Iris pigment epithelial cell (primary cell): ENCODE data around the gene VNN1.

Source experiments
- DNase-seq: peaks from one replicate; pipeline ENCODE4 v3.0.0-alpha.2; 2011; ENCODE audit warnings: low read depth

VNN1 gene, protein sequence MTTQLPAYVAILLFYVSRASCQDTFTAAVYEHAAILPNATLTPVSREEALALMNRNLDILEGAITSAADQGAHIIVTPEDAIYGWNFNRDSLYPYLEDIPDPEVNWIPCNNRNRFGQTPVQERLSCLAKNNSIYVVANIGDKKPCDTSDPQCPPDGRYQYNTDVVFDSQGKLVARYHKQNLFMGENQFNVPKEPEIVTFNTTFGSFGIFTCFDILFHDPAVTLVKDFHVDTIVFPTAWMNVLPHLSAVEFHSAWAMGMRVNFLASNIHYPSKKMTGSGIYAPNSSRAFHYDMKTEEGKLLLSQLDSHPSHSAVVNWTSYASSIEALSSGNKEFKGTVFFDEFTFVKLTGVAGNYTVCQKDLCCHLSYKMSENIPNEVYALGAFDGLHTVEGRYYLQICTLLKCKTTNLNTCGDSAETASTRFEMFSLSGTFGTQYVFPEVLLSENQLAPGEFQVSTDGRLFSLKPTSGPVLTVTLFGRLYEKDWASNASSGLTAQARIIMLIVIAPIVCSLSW

DNA sequence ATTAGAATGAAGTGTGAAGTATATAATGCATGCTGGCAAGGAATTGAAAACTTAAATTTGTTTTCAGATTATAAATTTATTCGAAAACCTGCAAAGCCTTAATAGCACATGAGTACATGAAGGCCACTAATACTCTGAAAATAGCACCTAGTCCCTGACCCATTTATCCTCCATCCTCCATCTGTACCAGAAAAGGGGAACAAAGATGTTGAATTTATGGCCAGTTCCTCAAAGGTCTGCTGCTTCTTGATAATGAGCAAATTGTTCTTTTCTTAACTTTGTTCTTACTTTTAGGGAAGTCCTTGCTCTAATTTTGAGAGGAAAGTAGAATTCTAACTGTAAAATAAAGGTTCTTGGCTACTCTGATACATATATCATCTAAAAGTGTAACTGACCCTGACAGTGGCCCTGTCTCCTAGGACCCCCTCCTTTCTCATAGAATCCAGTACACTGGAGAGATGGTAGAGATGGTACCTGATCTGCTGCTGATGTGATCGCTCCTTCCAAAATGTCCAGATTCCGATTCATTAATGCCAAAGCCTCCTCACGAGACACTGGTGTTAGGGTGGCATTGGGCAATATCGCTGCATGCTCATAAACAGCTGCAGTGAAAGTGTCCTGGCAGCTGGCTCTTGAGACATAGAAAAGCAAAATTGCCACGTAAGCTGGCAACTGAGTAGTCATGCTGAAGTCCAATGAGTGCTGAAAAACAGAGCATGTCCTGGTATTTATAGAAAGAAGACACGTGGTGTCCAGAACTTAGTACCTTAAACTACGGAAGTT lies at the start of gene VNN1:
VNN1 (minus strand) TSS at position 704 of the 783 bp plus-strand sequence; CDS start at position 684, 20 bp downstream.
- DNase-seq = no peak

DNA sequence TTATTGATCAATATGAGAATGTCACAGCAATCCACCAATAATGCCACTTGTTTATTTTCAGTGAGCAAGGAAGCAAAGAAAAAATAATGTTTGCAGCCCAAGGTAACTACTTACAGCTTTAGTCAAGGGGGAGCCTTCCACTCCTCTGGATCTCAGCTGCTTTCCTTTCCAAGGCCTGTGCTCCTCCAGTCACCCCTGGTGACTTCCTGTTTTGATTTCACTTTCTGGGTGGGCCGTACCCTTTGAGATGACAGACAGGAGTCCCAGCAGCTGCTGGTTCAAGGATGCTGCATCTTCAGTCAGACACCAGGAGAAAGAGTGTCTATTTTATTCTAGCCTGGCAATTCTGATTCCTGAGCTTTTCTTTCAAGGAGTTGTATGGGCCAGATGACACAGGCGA lies 49.4 kb upstream of the VNN1 start:
- DNase-seq = no peak

DNA sequence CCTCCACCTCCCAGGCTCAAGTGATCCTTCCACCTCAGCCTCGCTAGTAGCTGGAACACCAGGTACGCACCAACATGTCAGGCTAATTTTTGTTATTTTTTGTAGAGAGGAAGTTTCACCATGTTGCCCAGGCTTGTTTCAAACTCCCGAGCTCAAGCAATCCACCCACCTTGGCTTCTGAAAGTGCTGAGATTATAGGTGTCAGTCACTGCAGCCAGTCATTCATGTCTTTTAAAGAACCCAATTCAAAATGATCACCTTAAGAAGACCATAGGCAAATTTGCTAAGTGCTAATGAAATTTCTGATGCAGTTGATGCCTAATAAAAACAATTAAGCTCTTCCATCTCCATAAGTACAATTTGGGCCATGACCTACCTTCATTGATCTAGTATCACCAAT lies 46.4 kb upstream of the VNN1 start:
- DNase-seq = no peak

DNA sequence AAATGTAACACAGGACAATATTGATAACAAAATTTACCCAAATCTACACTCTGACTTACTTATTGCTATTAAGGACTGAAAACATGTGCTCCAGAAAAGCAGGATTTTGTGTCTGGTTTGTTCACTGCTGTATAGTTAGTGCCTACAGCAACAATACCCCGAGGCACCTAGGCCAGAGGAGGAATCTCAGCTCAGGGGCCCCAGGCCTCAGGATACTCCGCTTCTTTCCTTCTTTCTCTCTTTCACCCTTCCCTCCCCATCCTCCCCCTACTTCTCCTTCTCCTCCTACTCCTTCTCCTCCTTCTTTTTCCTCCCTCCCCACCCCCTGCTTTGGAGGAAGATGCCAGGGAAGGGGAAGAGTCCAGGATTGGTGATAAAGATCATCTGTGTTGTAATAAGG lies 44.8 kb upstream of the VNN1 start:
- no peak for DNase-seq

GRCh38 chr6:132752255-132752654 lies 38.4 kb upstream of the VNN1 start:
- DNase-seq = no peak

DNA sequence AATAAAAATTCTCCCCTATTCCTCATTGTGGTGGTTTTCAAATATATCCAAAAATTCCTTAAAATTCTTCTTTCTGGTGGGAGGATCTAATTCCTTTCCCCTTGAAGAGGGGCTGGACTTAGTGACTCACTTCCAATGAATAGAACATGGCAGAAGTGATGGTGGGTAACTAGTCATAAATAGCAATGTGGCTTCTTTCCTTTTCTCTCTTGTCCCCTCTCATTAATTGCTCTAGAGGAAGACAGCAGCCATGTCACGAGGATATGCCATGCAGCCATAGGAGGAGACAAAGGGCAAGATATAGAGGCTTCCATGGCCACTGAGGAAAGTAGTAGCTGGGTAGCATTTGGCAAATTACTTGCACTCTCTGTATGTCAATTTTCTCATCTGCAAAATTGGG lies 38.0 kb upstream of the VNN1 start:
- no peak for DNase-seq

- DNase-seq = no peak
Observed at GRCh38 chr6:132751306-132751705, 37.5 kb upstream of the VNN1 start.

- DNase-seq = no peak
Observed at GRCh38 chr6:132750455-132751248, 36.8 kb upstream of the VNN1 start.

- no peak for DNase-seq
Observed at GRCh38 chr6:132749111-132749510, 35.3 kb upstream of the VNN1 start.

DNA sequence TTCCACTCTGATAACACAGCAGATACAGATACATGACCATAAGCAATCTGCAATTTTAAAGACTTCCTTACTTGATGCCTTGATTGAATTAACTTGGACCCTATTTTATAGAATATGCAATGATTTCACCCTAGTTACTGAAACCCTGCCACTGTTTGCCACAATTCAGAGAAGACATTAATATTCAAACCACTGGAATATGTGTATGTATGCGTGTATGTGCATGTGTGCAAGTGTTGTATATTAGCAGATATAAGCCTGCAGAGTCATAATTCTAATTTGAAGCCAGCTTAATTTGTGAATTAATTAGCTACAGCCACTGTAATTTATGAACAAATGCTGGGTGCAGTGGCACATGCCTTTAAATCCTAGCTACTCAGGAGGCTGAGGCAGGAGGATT lies 34.6 kb upstream of the VNN1 start:
- DNase-seq = no peak

GRCh38 chr6:132746048-132746447 lies 32.2 kb upstream of the VNN1 start:
- no peak for DNase-seq

- DNase-seq = no peak
Observed at GRCh38 chr6:132742495-132742894, 28.6 kb upstream of the VNN1 start.

DNA sequence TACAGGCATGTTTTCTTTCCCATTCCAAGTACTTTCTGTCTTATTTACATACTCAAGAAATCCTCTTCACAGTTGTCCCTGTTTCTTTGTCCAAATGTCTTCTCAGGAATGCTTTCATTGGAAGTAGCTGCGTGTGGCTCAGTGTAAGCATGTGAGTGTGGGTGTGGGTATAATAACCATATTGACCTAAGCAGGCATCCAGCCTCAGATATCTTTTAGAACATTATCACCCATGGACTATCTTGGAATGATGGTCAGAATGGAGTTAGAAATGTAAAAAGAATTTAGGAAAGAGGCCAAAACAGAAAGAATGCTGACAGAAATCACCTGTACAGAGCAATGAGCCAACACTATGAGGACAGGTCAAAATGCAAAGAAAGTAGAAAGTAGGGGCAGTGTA lies 27.4 kb upstream of the VNN1 start:
- DNase-seq = no peak

DNA sequence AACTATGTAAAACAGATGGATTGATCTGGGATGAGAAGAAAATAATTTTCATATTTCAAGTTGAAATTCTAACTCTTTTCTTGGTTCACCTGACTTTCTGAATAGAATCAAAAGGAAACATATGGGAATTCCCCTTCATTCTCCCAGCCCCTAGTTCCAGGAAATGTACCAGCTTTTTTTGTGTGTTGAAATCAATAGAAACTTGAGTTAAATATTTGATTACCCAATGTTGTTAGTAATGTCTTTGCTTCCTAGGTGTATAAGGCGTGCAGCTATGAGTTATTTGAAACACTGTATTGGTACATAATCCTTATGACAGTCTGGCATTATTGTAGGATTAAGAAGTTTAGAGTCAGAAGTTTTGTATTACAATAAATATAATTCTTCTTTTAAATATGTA lies 22.4 kb upstream of the VNN1 start:
- DNase-seq = peak; percentile 46

DNA sequence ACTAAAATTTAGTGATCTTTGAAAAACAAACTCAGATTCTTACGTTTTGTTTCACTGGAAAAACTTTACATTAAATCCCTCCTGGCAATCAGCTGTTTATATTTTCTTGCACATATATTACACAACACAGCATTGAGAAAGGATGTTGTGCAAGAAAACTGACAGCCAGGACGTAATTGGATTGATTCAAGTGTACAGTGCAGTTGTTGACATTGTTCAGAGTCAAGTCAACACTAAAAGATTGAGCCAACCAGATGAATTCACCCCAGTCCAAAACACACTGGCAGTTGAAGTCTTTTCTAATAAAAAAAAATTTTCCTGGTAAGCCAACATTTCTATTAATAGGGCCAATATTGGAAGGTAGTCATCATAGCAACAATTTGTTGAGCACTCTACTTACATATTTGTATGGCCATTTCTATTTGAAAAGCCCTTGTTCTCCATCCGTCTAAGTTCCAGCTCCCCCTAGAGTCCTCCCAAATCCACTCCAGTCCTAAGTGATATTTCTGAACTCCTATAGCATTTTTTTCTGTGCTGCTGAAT lies 20.9 kb upstream of the VNN1 start:
- peak; percentile 90 for DNase-seq

- DNase-seq = peak; percentile 24
Observed at GRCh38 chr6:132733814-132734213, 20.0 kb upstream of the VNN1 start.

DNA sequence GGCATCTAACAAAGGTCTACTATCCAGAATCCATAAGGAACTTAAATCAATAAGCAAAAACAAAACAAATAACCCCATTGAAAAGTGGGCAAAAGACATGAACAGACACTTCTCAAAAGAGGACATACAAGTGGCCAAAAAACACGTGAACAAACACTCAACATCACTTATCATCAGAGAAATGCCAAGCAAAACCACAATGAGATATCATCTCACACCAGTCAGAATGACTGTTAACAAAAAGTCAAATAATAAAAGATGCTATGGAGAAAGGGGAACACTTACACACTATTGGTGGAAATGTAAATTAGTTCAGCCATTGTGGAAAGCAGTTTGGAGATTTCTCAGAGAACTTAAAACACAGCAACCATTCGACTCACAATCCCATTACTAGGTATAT lies 19.4 kb upstream of the VNN1 start:
- DNase-seq = no peak

DNA sequence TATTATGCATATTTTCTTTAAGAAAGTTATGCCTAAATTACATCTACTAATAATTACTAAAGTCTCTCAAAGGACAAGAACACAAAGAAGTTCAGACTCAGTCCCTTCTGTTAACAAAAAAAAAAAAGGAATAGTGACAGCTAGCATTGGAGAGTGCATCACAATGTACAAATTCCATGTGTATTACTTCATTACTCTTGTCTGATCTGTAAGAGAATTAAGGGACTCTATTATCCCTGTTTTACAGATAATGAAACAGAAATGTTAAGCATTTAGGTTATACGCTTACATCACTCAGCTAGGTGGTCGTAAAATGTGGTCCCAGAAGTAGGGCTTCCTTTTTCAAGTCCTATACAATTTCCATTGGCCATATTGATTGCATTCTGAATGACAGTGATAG lies 17.2 kb upstream of the VNN1 start:
- DNase-seq = peak; percentile 28

GRCh38 chr6:132730560-132730959 lies 16.7 kb upstream of the VNN1 start:
- peak; percentile 79 for DNase-seq

GRCh38 chr6:132728616-132729015 lies 14.8 kb upstream of the VNN1 start:
- DNase-seq = no peak

DNA sequence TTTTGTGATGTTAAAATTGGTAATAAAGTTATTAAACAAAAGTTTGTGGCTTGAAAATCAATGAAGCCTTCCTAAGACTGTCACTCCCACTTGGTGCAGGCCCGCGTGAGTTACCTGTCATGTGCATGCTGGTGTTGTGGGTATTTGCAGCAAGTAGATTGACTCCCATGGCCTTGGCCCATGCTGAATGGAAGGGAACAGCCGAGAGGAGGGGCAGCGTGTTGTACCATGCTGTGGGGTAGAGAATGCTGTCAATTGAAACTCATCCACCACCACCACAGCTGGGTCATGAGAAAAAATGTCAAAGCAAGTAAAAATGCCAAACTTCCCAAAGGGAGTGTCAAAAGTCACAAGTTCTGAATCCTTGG lies 12.7 kb upstream of the VNN1 start:
- no peak for DNase-seq

- DNase-seq = no peak
Observed at GRCh38 chr6:132725947-132726607, 12.2 kb upstream of the VNN1 start.
